Left ventricle myocardium inferior (tissue), 1 donor: ENCODE results near the gene DLGAP4. TPM values are rescaled to one million over a fixed set of nuclear protein-coding genes. Genes with fewer than 3 reads are reported as not detected.

ENCODE experiments used
- DNase-seq: peaks from one replicate; pipeline ENCODE4 v3.0.0-alpha.2; 2020
- H3K27ac ChIP-seq: fragments of 200-600 bp; replicated peaks from 2 replicates; pipeline ENCODE4 v1.8.0; 2021
- H3K27me3 ChIP-seq: fragments of 200-600 bp; 2 replicates; pipeline ENCODE4 v1.8.0; 2021; ENCODE audit warnings: low read depth
- H3K36me3 ChIP-seq: fragments of 200-600 bp; 2 replicates; pipeline ENCODE4 v1.8.0; 2021
- H3K4me1 ChIP-seq: fragments of 200-600 bp; 2 replicates; pipeline ENCODE4 v1.8.0; 2021
- H3K4me3 ChIP-seq: fragments of 200-600 bp; 2 replicates; pipeline ENCODE4 v1.8.0; 2021; ENCODE audit warnings: mild to moderate bottlenecking, moderate library complexity
- H3K9me3 ChIP-seq: fragments of 200-600 bp; replicated peaks from 2 replicates; pipeline ENCODE4 v1.8.0; 2021
- CTCF ChIP-seq: fragments of 200-600 bp; IDR thresholded peaks from 2 replicates; pipeline ENCODE4 v1.8.0; 2021; ENCODE audit warnings: antibody characterized with exemption, mild to moderate bottlenecking, borderline replicate concordance
- intact Hi-C: fragments of 100-400 bp; cut with micrococcal nuclease; formaldehyde crosslinking; loops from one replicate; pipeline ENCODE4 v1.11.0; 2022
- total RNA-seq: library from RNA; stranded (reverse); fragmentation: NEBNext Ultra II Directional; extraction: Animal tissue kit (Norgen Biotek cat#: 25700); gene quantifications from one replicate; pipeline ENCODE4 v1.2.1, GENCODE V29; 2021
- donor health status: DM: no; HTN: yes; CAD: no; lungs with severe emphysema.

DLGAP4 gene
- total RNA-seq, 1 donor from 2014 or later = 51.7 TPM

- Histone ChIP-seq H3K27ac (no peak overlapping the region), H3K36me3 (no peaks in the 10 kb centered on the region), H3K4me3 (peak overlapping the region; percentile 43), H3K4me1 (peaks cover 16% of the 10 kb centered on the region), H3K27me3 (no peaks in the 10 kb centered on the region), H3K9me3 (no peaks in the 10 kb centered on the region)
- intact Hi-C loops = no loop called here
- TF ChIP-seq CTCF = no peak
- DNase-seq = no peak
These were observed 148.2 kb downstream of the DLGAP4 start for GRCh38 chr20:36454332-36454697.

DNA sequence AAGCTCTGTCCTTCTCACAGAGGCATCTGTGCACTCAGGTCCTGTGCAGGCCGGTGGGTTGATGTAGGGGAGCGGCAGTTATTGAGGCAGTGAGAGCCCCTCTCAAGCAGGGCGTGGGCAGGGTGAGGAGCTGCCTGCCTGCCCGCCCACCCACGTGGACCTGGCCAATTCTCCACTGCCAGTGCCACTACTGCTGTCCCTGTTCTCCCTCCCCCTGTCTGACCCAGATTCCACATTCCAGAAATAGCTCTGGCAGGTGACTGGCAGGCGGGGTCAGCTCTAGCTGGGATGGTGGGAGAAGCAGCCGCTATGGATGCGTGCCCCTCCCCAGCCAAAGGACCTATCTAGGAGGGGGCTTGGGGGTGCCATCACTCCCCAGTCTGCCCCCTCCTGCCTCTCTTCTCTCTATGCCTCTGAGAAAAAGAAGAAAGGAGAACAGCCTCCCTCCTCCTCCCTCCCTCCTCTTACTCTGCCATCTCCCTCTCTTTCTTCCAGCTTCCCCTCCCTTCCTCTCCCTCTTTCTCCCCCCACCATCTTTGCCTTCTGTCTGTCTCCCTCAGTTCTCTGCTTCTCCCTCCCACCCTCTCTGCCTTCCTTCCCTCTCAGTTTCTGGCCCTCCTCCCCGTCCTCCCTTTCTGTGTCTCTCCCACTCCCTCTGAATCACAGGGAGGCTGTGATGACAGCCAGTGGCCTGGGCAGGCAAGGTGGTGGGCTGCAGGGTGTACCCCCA, 148.7 kb downstream of the DLGAP4 start:
- TF ChIP-seq CTCF = no peak
- no peaks in the 10 kb centered on the region for H3K9me3 ChIP-seq
- H3K4me3 ChIP-seq = peak overlapping the region; percentile 43
- H3K27me3 ChIP-seq = no peaks in the 10 kb centered on the region
- peaks cover 16% of the 10 kb centered on the region for H3K4me1 ChIP-seq
- intact Hi-C loops = no loop called here
- no peaks in the 10 kb centered on the region for H3K36me3 ChIP-seq
- H3K27ac ChIP-seq = peak overlapping the region; percentile 33
- DNase-seq = peak; percentile 38

DNA sequence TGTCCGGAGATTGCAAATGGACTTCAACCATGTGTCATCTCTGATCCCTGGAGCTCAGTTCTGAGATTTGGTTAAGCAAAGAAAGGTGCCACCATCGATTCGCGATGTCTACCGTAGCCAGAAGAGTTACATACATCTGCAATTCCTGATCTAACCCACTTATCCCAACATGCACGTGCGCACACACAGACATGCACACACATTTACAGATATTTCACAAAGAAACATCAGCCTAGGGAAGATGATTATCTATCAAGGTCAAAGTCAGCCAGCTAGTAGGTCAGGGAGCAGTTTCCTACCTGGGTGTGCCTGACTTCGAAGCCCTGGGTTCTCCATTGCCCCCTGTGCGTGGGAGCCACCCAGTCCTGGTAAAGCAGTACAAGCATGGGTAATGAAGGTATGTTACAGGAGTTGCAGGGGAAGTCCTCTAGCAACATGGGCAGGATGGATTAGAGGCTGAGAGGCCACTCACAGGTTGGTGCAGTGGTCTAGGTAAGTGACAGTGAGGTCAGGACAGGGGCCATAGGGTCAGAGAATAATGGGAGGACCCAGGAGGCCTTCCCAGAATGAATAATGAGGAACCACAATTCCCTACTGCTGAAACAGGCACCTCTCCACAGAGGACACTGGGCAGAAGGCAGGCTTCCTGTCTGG, 150.0 kb downstream of the DLGAP4 start:
- Histone ChIP-seq H3K4me1 (peaks cover 23% of the 10 kb centered on the region), H3K9me3 (no peaks in the 10 kb centered on the region), H3K36me3 (no peaks in the 10 kb centered on the region), H3K4me3 (no peak overlapping the region), H3K27me3 (no peaks in the 10 kb centered on the region), H3K27ac (no peak overlapping the region)
- intact Hi-C loops = no loop called here
- TF ChIP-seq CTCF = no peak
- no peak for DNase-seq

GRCh38 chr20:36460648-36461599, 154.8 kb downstream of the DLGAP4 start:
- Histone ChIP-seq H3K27ac (peak overlapping the region; percentile 97), H3K9me3 (no peaks in the 10 kb centered on the region), H3K4me3 (peak overlapping the region; percentile 90), H3K36me3 (no peaks in the 10 kb centered on the region), H3K4me1 (peaks cover 50% of the 10 kb centered on the region), H3K27me3 (no peaks in the 10 kb centered on the region)
- intact Hi-C loops = no loop called here
- TF ChIP-seq CTCF = peak; percentile 16
- peak; percentile 97 for DNase-seq
